Cerebellar cortex (tissue), 1 donor: ENCODE results near the gene IFNA13.
"Not testable (repeated sequence)": the region's sequence is repeated elsewhere in the genome, so short reads cannot be mapped to it uniquely, and the experiment has no call there.

Source experiments
- DNase-seq: peaks from one replicate; pipeline ENCODE4 v3.0.0-alpha.2; 2015; ENCODE audit warnings: low spot score

Gene IFNA13

DNA sequence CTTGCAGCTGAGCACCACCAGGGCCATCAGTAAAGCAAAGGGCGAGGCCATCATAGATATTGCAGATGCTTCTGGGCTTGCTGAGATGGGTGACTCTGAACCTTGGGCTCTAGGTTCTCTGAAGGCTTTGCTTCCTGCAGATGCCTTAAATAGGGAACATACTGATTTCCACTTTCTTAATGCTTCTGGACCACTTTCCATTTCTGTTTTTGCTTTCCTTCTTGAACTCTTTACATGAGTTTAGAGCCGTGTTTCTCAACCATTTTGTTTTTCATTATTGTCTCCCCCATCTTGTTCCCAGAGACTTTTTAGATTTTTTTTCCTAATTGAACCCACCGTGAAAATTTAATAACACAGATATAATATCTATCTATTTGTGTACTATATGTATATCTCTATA lies at the start of gene IFNA13:
TSS of gene IFNA13 (minus strand) at position 101 of the 400 bp plus-strand sequence. CDS start at position 54, 47 bp downstream.
- DNase-seq: no peak

DNA sequence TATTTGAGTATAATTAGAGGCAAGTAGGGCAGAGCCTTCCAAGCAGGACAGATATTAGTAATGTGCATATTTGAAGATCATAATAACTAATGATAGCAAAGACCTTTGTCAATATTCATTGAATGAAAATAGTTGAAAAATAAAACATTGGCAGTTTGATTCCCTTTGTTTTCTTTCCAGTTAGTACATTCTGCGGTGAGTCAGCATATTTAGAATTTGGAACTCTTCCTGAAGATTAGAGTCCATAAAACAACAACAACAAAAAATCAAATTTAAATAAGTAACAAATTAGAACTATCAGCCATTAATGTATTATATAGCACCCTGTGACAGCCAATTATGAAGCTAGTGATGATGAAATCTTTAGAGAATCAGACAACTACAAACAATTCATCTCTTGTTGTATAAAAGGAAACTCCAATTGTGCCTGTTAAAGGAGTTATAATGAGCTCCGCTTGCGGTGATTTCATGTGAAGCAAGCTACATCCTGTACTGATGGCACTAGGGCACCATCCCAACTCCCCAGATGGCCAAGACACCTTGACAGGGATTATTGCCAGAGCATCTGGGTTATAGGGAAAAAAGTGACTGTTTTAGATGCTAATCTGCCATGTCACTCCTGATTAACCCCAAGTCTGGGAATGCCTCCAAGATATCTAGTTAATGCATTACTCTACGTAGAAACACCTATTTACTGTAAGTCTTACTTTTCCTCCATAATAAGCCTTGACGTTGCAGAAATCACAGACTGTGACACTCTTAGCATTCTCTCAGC lies 47.8 kb upstream of the IFNA13 start:
- peak; percentile 95 for DNase-seq

DNA sequence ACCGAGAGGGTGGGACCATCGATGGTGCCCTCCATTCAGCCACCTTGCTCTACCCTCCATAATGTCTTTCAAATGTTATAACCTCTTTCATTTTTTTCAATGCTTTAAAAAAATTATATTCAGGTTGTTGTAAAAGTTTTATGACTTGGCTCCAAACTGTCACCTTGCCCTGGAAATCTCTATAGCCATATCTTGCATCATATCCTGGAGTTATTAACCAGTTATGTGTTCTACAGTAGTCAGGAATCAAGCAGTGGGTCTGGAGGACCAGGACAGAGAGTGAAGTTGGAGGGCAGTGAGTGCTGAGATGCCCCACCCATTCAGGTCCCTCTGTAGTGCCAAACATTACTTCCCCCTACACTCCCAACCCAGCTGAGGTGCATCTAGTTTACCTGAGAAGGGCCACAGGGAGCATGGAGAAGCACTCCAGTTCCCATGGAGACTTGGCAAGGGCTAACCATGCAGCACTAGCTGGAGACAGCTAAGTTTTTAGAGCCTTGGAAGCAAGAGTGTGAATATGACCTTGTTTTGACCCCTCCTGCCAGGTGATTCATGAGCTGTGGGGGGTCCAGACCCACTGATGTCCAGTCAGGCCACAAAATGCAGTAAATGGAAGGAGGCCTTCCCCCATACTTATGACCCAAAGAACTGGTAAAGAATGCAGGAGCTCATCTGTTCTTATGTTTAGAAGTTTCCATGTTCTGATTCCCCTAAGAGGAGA lies 46.5 kb upstream of the IFNA13 start:
- no peak for DNase-seq

DNA sequence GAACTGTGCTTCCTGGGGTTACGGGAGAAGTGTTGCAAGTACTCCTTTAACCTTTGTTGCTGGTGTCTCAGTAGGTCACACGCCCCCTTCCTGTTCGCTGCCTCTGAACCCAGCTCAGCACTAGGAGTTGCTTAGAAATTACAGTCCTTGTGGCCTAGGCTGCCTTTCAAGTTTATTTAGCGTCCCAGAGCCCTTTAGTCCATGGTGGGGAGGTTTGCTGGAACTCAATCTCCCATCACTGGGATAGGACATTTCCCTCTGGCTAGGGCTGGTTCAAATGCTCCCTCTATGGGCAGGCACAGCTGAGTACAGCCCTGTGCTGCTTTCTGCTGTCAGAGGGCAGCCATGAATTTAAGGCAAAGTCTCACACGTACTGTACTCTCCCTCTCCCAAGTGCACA lies 45.8 kb upstream of the IFNA13 start:
- DNase-seq: no peak

DNA sequence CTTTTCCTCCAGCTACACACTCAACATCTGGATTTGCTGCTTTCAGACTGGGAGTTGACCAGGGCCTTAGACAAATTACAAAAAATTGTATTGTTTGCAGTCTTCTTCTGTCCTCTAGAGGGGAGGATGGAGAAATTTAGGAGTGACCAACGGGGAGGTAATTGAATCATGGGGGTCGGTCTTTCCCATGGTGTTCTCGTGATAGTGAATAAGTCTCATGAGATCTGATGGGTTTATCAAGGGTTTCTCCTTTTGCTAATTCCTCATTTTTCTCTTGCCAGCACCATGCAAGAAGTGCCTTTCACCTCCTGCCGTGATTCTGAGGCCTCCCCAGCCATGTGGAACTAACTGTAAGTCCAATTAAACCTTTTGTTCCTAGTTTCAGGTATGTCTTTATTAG lies 45.3 kb upstream of the IFNA13 start:
- DNase-seq: no peak

DNA sequence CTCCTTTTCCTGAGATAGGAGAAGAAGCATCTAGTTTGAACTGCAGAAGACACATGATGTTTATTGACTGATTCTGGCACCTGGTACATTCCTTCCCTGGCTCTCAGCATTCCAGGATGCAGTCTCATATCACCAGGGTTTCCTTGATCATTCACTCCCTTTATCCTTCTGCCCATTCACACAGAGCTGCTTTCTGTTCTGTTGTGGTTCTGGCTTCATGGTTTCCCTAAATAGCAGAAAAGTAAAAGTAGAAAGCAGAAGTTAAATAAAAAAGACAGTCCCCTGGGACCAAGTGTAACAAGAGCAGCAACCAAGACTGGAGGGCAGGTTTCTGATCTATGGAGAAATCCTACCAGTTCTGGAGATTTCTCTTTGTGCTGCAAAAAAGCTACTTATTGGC lies 44.2 kb upstream of the IFNA13 start:
- no peak for DNase-seq

DNA sequence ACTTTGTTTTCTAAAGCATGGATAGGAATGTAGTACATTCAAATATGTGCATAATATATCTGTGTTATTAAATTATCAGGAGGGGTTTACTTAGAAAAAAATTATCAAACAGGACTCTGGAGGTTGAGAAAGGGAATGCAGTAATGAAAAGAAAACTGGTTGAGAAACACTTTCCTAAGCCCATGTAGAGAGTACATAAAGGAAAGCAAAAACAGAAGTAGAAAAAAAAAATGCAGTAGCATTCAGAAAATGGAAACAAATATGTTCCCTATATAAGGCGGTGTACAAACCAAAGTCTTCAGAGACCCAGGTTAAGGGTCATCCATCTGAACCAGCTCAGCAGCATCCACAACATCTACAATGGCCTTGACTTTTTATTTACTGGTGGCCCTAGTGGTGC lies 41.0 kb upstream of the IFNA13 start, which contains the start of gene IFNA8:
TSS of gene IFNA8 (plus strand) at position 301 of the 400 bp plus-strand sequence. CDS start at position 361, 60 bp downstream.
- no peak for DNase-seq

DNA sequence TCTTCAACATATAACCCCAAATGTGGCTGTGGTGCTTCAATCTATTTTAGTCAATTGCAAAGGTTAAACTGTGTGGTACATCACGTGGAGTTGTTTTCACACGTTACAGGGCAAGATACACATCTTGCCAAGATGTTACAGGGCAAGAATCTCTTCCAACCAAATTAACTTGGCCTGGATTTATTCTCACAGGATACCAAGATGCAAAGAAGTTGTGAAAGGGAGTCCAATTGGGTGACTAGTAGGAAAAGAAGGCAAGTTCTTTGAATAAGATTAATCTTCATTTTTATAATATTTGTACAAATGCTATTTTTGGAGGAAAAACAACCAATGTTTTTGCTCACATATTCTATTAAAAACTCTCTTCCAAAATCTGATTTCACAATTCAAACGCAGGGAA lies 36.3 kb upstream of the IFNA13 start:
- DNase-seq: no peak

DNA sequence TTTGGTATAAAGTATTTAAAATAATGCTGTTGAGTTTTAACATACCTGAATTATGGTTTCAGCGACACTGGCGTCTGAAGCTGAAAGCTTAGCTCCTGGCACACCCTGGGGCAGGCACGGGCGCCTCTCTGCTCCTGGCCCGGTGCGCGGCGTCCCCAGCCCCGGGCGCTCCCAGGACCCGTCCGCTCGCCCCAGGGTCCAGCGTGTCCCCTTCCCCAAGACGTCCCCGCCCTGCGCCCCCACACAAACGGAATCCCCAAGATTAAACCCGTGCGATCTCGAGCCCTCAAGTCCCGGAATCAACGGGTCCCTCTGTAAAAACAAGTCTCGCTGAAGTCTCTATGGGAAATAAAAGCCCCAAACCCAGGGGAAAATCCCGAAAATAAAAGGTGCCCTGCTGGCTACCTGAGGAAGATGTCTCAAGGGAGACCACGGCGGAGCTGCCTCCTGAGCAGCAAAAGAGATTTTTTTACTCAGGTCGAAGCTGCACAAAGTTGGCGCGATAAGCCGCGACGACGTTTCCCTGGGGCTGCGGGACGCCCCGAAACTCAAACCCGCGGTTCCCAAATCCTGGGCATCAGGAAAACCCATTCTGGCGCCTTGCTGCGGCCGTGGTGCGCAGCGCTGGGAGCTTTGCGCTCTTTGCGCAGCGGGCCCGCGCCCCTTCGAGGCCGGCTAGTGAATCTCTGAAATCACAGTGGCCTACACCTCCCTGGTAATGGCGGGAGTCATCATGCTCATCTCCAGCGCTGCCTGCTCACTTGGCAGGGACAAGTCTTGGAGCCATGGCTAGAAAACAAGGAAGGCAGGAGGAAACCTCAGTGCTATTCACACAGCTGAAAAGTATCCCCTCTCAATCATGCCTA lies 34.8 kb upstream of the IFNA13 start:
- peak; percentile 33 for DNase-seq

DNA sequence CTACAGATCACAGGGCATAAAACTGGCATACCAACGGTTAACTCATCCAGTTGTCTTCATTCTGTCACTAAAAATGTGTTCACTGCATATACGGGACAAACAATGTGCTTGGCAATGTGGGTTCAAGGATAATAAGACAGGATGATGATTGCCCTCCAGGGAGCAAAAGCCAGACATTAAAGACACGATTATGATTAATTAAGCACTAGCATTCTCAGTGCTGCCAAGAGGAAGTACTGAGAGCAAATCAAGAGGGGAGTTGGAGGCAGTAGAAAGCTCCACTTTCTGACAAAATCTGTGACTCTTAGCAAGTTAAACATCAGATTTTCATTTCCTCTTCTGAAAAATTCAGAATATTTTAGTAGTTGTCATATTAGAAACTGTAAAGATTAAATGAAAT lies 32.1 kb upstream of the IFNA13 start:
- no peak for DNase-seq

DNA sequence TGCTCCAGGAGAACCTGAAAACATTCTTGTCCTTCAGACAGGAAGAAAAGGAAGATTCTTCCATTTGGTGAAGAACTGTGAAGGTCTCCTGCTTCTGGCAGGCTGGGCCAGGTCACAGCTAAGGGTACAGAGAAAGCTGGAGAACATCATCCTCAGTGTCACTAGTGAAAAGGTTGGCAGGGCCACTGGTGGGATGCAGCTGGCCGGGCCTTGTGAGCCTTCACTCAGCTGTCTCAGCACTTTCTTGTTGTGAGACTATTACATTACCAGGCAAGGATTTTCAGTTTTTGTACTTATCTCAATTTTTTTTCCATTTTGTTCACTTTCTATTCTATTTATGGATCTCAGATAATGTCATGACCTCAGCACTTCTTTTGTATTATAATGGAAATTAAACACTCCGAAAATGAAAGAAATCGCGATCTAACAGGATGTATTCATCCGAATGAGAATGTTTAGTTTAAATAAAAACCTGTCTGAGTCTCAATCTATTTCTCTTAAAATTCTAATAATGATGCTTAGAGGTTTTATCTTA lies 31.2 kb upstream of the IFNA13 start:
- DNase-seq: no peak

DNA sequence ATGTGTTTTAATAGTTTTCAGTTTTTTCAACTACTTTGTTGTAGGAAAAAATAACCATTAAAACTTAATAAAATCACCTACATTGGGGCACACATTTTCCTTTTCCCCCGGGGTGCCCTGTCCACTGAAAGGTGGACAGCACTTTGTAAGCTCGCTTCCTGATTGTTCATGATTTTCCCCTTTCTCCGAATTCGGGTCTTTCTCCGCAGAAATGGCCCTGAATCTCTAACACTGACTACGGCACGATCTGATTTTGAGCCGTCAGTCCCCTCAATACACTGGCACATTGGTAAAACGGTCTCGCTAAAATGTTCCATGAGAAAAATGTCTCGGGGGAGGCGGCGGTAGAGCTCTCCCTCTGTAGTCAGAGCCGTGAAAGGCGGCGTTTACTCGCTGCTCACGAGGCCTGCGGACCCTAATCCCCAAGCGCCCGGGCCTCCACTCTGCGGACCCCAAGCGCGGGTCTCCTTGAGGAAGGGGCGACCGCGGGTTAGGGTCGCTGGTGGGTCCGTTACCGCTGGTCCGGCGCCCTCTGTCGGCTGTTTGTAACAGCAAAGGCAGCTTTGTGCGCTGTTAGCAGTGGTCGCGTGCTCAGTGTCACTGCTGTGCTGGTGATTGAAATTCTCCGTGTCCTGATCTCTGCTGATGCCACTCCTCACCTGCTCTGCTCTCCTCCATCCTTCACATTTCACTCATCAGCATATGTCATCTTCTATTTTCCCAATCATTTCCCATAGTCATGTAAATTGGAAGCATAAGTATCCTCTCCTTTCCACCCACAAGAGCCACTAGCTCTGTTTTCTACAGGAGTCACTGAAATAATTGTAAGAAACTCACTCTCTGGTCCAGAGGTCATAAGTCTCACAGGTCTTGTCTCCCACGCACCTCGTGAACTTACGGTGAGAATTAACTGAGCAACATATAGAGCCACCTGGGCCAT lies 28.2 kb upstream of the IFNA13 start:
- peak; percentile 68 for DNase-seq

DNA sequence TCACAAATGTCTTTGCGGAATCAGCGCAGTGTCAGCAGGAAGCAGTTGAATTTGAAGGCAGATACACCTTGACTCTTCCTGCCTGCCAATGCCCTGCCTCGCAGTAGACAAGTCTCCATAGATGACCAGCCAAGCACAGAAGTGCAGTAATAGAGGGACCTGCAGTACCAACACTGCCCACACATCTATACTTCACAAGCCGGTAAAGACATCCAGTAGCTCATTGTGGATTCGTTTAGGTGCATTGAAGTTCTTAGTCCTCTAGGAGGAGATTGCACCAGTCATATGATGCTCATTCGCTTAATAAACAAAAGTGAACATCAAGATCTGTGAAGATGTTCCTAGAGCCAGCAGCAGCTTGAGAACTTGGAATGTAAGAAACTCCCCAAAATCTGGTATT lies 24.4 kb upstream of the IFNA13 start:
- no peak for DNase-seq

DNA sequence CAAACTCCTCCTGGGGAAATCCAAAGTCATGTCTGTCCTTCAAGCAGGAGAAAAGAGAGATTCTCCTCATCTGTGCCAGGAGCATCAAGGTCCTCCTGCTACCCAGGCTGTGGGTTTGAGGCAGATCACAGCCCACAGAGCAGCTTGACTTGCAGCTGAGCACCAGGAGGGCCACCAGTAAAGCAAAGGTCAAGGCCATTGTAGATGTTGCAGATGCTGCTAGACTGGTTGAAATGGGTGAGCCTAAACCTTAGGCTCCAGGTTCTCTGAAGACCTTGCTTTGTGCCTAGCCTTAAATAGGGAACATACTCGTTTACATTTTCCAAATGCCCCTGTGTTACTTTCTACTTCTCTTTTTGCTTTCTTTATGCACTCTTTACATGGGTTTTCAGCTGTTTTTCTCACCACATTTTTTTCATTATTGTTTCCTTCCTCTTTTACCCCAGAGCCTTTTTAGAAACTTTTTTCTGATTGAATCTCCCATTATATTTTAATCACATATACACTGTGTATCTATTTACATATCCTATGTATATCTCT lies 17.3 kb upstream of the IFNA13 start, which contains the start of gene IFNA2:
TSS of gene IFNA2 (minus strand) at position 268 of the 540 bp plus-strand sequence. CDS start at position 199, 69 bp downstream.
- DNase-seq: no peak

DNA sequence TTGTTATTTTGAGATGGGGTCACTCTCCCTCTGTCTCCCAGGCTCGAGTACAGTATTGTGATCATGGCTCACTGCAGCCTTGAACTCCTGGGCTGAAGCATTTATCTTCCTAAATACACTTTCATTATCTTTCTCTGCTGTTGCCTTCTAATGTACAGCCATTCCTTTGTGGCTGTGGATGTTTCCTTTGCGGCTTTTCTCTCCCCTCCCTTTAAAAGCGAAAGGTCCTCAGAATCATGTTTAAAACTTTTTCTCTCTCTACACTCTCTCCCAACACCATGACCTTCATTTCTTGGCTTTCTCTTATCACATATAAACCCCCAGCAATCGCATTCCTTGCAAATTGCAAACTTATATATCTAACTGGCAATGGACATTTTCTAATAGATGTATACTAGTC lies 15.8 kb upstream of the IFNA13 start:
- no peak for DNase-seq

DNA sequence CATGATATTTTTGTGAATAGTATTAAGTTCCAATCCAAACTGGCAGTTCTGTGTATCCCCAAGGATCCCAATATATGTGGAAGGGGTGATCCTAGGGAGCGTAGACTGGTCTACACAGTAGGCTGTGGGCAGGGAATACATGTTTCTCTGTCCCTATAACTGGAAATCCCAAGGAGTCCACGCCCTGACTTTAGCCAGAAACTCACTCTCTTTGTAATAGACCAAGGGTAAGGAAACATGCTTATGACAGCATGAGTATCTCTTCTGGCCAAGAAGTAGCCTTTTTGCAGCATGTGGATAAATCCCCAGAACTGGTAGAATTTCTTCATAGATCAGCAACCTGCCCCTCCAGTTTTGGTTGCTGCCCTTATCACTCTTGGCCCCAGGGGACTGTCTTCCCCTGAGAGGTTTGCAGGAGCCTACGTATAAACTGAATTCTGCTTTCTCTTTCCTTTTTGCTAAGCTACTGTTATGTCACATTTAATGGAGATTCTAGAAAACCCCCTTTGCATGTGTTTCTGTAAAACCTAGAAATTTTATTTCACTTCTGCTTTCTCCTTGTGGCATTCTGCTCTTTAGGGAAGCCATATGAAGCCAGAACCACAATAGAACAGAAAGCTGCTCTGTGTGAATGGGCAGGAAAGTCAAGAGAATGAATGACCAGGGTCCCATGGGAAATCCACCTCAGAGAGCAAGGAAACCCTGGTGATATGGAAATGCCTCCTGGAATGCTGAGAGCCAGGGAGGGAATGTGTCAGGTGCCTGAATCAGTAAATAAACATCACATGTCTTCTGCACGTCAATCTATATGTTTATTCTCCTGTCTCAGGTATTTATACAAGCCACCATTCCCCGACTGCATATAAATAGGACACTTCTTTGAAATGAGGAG lies 13.8 kb upstream of the IFNA13 start:
- DNase-seq: no peak

DNA sequence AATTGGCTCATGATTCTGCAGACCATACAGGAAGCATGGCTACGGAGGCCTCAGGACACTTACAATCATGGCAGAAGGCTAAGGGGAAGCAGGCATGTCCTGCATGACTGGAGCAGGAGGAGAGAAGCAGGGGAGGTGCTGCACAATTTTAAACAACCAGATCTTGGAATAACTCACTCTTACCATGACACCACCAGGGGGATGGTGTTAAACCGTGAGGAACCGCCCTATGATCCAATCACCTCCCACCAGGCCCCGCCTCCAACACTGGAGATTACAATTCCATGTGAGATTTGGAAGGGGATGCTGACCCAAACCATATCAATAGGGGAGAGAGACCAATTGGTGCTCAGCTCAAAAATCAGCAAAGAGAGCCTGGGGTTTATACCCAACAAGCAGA lies 3.6 kb upstream of the IFNA13 start:
- DNase-seq: not testable (repeated sequence)

DNA sequence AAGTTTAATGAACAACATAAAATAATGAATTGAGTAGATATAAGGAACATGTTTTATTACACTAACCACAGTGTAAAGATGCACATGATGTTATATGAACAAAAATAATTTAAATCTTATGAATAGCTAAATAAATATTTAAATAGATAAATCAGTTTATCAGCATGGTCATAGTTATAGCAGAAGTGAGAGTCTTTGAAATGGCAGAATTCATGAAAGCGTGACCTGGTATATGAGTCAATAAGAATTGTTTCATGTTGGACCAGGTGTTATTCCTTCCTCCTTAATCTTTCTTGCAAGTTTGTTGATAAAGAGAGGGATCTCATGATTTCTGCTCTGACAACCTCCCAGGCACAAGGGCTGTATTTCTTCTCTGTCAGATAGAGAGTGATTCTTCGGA lies 688 bp downstream of the IFNA13 start:
- not testable (repeated sequence) for DNase-seq

DNA sequence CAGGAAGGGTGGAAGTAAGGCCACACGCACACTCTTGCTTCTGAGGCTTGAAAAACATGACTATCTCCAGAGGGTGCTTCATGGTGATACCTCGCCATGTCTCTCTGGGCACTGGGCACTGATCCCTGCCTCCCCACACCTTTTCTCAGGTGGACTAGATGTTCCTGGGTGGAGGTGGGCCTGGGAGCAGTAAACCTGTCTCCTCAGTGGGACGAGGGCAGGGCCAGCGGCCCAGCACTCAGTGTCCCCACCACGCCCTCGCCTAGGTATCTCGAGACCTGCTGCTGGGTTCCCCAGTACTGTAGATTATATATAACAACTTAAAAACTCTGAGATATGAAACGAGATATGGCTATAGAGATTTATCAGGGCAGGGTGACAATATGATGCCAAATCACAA lies 5.6 kb downstream of the IFNA13 start:
- DNase-seq: no peak
